Activated naive CD4-positive, alpha-beta T cell treated with anti-CD3 and anti-CD28 coated beads, Interleukin-2, amount 50 U/mL, for 16 hours (primary cell): ENCODE measurements around the gene ZFP37.
"Not testable (repeated sequence)": the region's sequence is repeated elsewhere in the genome, so short reads cannot be mapped to it uniquely, and the experiment has no call there.

Experiments
- DNase-seq: peaks from one replicate; pipeline ENCODE4 v3.0.0-alpha.2; 2020

ZFP37 gene

GRCh38 chr9:113056191-113057106 is at the start of gene ZFP37:
Gene ZFP37 (minus strand): TSS chr9:113056724. CDS start chr9:113056688, 36 bp downstream.
- DNase-seq: peak; percentile 72

- not testable (repeated sequence) for DNase-seq
These were observed 48.8 kb upstream of the ZFP37 start for GRCh38 chr9:113105345-113105744.

- DNase-seq: no peak
These were observed 39.0 kb upstream of the ZFP37 start for GRCh38 chr9:113095561-113095960.

GRCh38 chr9:113089924-113090323 is 33.4 kb upstream of the ZFP37 start:
- not testable (repeated sequence) for DNase-seq

GRCh38 chr9:113089143-113089505 is 32.6 kb upstream of the ZFP37 start:
- not testable (repeated sequence) for DNase-seq

GRCh38 chr9:113088456-113089142 is 32.1 kb upstream of the ZFP37 start:
- not testable (repeated sequence) for DNase-seq

GRCh38 chr9:113062932-113063310 is 6.4 kb upstream of the ZFP37 start:
- DNase-seq: not testable (repeated sequence)

GRCh38 chr9:113062256-113062931 is 5.9 kb upstream of the ZFP37 start:
- not testable (repeated sequence) for DNase-seq

GRCh38 chr9:113061072-113061850 is 4.7 kb upstream of the ZFP37 start:
- DNase-seq: not testable (repeated sequence)

GRCh38 chr9:113059581-113060284 is 3.2 kb upstream of the ZFP37 start:
- DNase-seq: peak; percentile 18

- no peak for DNase-seq
These were observed 669 bp upstream of the ZFP37 start for GRCh38 chr9:113057193-113057592.

- DNase-seq: no peak
These were observed 13.5 kb downstream of the ZFP37 start for GRCh38 chr9:113042884-113043657.

- DNase-seq: no peak
These were observed 30.3 kb downstream of the ZFP37 start for GRCh38 chr9:113026200-113026599.

GRCh38 chr9:113018247-113018646 is 38.3 kb downstream of the ZFP37 start:
- DNase-seq: no peak

GRCh38 chr9:113012492-113012891 is 44.0 kb downstream of the ZFP37 start:
- no peak for DNase-seq

GRCh38 chr9:113011911-113012381 is 44.6 kb downstream of the ZFP37 start, which contains the start of gene ZNF883:
Gene ZNF883 (minus strand): TSS chr9:113012192.
- peak; percentile 37 for DNase-seq

GRCh38 chr9:113005777-113006176 is 50.7 kb downstream of the ZFP37 start:
- DNase-seq: no peak

GRCh38 chr9:112997236-112997941 is 59.1 kb downstream of the ZFP37 start:
- no peak for DNase-seq
